Loucy (cell line): ENCODE data around the gene PHYKPL.
"Not testable (repeated sequence)": the region's sequence is repeated elsewhere in the genome, so short reads cannot be mapped to it uniquely, and the experiment has no call there.

Experiments
- H2AFZ ChIP-seq: fragments of 200-600 bp; sonication (generic); 2 replicates; pipeline ENCODE4 v1.6.0; 2016; ENCODE audit warnings: antibody characterized with exemption, mild to moderate bottlenecking, low read length, moderate library complexity
- H3F3A ChIP-seq: fragments of 200-600 bp; 2 replicates; pipeline ENCODE4 v1.6.0; 2016; ENCODE audit warnings: antibody characterized with exemption, low read depth, mild to moderate bottlenecking
- H3K27me3 ChIP-seq: fragments of 200-600 bp; sonication (generic); 2 replicates; pipeline ENCODE4 v1.6.1; 2014; ENCODE audit warnings: low read length, mild to moderate bottlenecking; ENCODE audit not compliant: insufficient read depth, poor library complexity, severe bottlenecking
- H3K36me3 ChIP-seq: fragments of 200-600 bp; sonication (generic); 2 replicates; pipeline ENCODE4 v1.6.1; 2016; ENCODE audit warnings: low read length; ENCODE audit not compliant: insufficient read depth
- H3K4me1 ChIP-seq: fragments of 200-600 bp; sonication (generic); 2 replicates; pipeline ENCODE4 v1.5.1; 2014; ENCODE audit warnings: low read length, mild to moderate bottlenecking; ENCODE audit not compliant: insufficient read depth, poor library complexity, severe bottlenecking
- H3K4me2 ChIP-seq: fragments of 200-600 bp; sonication (generic); 2 replicates; pipeline ENCODE4 v1.6.0; 2014; ENCODE audit warnings: antibody characterized with exemption, low read length, low read depth, mild to moderate bottlenecking; ENCODE audit not compliant: poor library complexity, severe bottlenecking
- H3K4me3 ChIP-seq: fragments of 200-600 bp; sonication (generic); 2 replicates; pipeline ENCODE4 v1.5.1; 2014; ENCODE audit warnings: low read length, mild to moderate bottlenecking, mixed read lengths; ENCODE audit not compliant: poor library complexity, severe bottlenecking
- H3K79me2 ChIP-seq: fragments of 200-600 bp; sonication (generic); 2 replicates; pipeline ENCODE4 v1.6.1; 2014; ENCODE audit warnings: low read length; ENCODE audit not compliant: insufficient read depth
- H3K9ac ChIP-seq: fragments of 200-600 bp; sonication (generic); 2 replicates; pipeline ENCODE4 v1.6.0; 2014; ENCODE audit warnings: mild to moderate bottlenecking, low read depth, low read length, moderate library complexity; ENCODE audit not compliant: poor library complexity, severe bottlenecking
- H3K9me2 ChIP-seq: fragments of 200-600 bp; sonication (generic); replicated peaks from 2 replicates; pipeline ENCODE4 v1.6.1; 2016; ENCODE audit warnings: low read depth, low read length, mixed read lengths
- H3K9me3 ChIP-seq: fragments of 200-600 bp; sonication (generic); 2 replicates; pipeline ENCODE4 v1.6.1; 2014; ENCODE audit warnings: mild to moderate bottlenecking, antibody characterized with exemption, low read length, low read depth; ENCODE audit not compliant: insufficient read depth
- H4K20me1 ChIP-seq: fragments of 200-600 bp; sonication (generic); 2 replicates; pipeline ENCODE4 v1.6.0; 2014; ENCODE audit warnings: antibody characterized with exemption, low read length, mild to moderate bottlenecking; ENCODE audit not compliant: insufficient read depth, poor library complexity, severe bottlenecking
- CTCF ChIP-seq: fragments of 200-600 bp; sonication (generic); conservative IDR thresholded peaks from 2 replicates; pipeline ENCODE4 v1.5.1; 2014; ENCODE audit warnings: mild to moderate bottlenecking, antibody characterized with exemption, low read length
- EZH2phosphoT487 ChIP-seq: fragments of 200-600 bp; IDR thresholded peaks from 2 replicates; pipeline ENCODE4 v1.6.1; 2018; ENCODE audit warnings: antibody characterized with exemption, mild to moderate bottlenecking, moderate library complexity, borderline replicate concordance

PHYKPL gene

GRCh38 chr5:178201221-178201926 is 31.2 kb downstream of the PHYKPL start:
- H3K27me3 ChIP-seq = no peaks in the 10 kb centered on the region
- peaks cover 12% of the 10 kb centered on the region for H4K20me1 ChIP-seq
- no peak for TF ChIP-seq EZH2phosphoT487
- TF ChIP-seq CTCF = no peak
- no peak overlapping the region for H2AFZ ChIP-seq
- H3K4me3 ChIP-seq = no peak overlapping the region
- H3K4me2 ChIP-seq = no peak overlapping the region
- no peaks in the 10 kb centered on the region for H3F3A ChIP-seq
- H3K36me3 ChIP-seq = peaks cover 10% of the 10 kb centered on the region; the same call in 1 of the 2 replicates
- no peak overlapping the region for H3K9ac ChIP-seq
- no peaks in the 10 kb centered on the region for H3K9me3 ChIP-seq
- H3K9me2 ChIP-seq = no peaks in the 10 kb centered on the region
- peaks cover 3% of the 10 kb centered on the region for H3K4me1 ChIP-seq
- H3K79me2 ChIP-seq = peaks cover 30% of the 10 kb centered on the region

- Histone ChIP-seq H2AFZ (no peak overlapping the region), H3K4me2 (no peak overlapping the region), H3K9me3 (no peaks in the 10 kb centered on the region), H4K20me1 (no peaks in the 10 kb centered on the region), H3K9ac (no peak overlapping the region), H3K4me3 (no peak overlapping the region), H3K27me3 (no peaks in the 10 kb centered on the region), H3K9me2 (no peaks in the 10 kb centered on the region), H3K79me2 (peaks cover 15% of the 10 kb centered on the region), H3K36me3 (no peaks in the 10 kb centered on the region), H3F3A (no peaks in the 10 kb centered on the region), H3K4me1 (peaks cover 3% of the 10 kb centered on the region)
- no peak for TF ChIP-seq EZH2phosphoT487
- TF ChIP-seq CTCF = no peak
These were observed 32.8 kb downstream of the PHYKPL start for GRCh38 chr5:178199581-178200434.

GRCh38 chr5:178198706-178199105 is 33.9 kb downstream of the PHYKPL start:
- H3K9ac ChIP-seq = no peak overlapping the region
- no peak overlapping the region for H3K4me3 ChIP-seq
- no peaks in the 10 kb centered on the region for H3K9me2 ChIP-seq
- no peaks in the 10 kb centered on the region for H3K9me3 ChIP-seq
- H3F3A ChIP-seq = no peaks in the 10 kb centered on the region
- peaks cover 13% of the 10 kb centered on the region for H3K4me1 ChIP-seq
- no peaks in the 10 kb centered on the region for H3K27me3 ChIP-seq
- no peak overlapping the region for H3K4me2 ChIP-seq
- no peaks in the 10 kb centered on the region for H4K20me1 ChIP-seq
- H2AFZ ChIP-seq = no peak overlapping the region
- H3K36me3 ChIP-seq = no peaks in the 10 kb centered on the region
- peaks cover 5% of the 10 kb centered on the region for H3K79me2 ChIP-seq
- no peak for TF ChIP-seq EZH2phosphoT487
- no peak for TF ChIP-seq CTCF

- H3K9me2 ChIP-seq = not testable (repeated sequence)
These were observed 34.5 kb downstream of the PHYKPL start for GRCh38 chr5:178198151-178198550.

More at GRCh38 chr5:178198151-178198550, 34.5 kb downstream of the PHYKPL start:
- not testable (repeated sequence) for H2AFZ ChIP-seq, H3K27me3 ChIP-seq, H3K9ac ChIP-seq, H4K20me1 ChIP-seq, H3K79me2 ChIP-seq, H3K4me3 ChIP-seq, H3K36me3 ChIP-seq, H3K4me2 ChIP-seq, H3K9me3 ChIP-seq, H3F3A ChIP-seq
- peaks cover 16% of the 10 kb centered on the region for H3K4me1 ChIP-seq
